Ishikawa (cell line): ENCODE measurements around the gene CMYA5.

Source experiments
- MAX ChIP-seq: IDR thresholded peaks from 2 replicates; pipeline ENCODE4 v1.6.1; 2012
- RAD21 ChIP-seq: IDR thresholded peaks from 2 replicates; pipeline ENCODE4 v1.6.1; 2012; ENCODE audit warnings: low read depth
- TAF1 ChIP-seq: IDR thresholded peaks from 2 replicates; pipeline ENCODE4 v1.6.1; 2012; ENCODE audit warnings: low read depth, mild to moderate bottlenecking
- YY1 ChIP-seq: IDR thresholded peaks from 2 replicates; pipeline ENCODE4 v1.6.1; 2012; ENCODE audit warnings: low read depth

GRCh38 chr5:79653843-79654242 is 35.8 kb upstream of the CMYA5 start:
- TF ChIP-seq RAD21, result no peak
- no peak for TF ChIP-seq MAX
- no peak for TF ChIP-seq YY1
- no peak for TF ChIP-seq TAF1
